GM21423 (cell line): ENCODE data around the gene KISS1R.

Source experiments
- ATAC-seq: cut with Tn5 transposase; IDR thresholded peaks from one replicate; pipeline ENCODE4 v1.9.1; 2021; ENCODE audit warnings: mild to moderate bottlenecking, moderate library complexity; ENCODE audit not compliant: unreplicated experiment

Gene KISS1R

DNA sequence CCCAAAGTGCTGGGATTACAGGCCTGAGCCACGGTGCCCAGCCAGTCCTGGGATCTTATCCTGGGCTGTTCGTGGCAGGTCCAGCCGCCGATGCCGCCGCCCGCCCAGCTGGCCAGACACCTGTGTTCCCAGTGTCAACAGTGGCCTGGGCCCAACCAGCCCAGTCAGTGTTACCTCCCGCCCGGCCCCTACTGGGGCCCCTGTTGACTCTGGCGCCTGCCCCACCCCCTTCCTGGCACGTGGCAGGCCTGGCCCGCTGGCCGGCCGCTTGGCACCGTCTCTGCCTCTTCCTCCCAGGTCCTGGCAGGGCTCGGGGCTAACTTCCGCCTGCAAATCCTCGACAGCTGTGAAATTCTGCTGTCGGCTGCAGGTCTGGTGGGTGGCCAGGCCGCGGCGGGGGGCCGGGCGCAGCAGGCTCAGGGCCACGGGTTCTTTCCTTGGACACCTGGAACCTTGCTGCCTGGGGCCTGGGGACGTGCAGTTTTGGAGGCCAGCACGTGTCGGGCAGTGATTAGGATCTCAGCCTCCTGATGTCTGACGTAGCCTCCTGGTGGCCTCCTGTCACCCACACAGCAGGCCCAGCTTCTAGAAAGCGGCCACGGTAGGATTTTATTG, 17.8 kb downstream of the KISS1R start:
- ATAC-seq = no peak

DNA sequence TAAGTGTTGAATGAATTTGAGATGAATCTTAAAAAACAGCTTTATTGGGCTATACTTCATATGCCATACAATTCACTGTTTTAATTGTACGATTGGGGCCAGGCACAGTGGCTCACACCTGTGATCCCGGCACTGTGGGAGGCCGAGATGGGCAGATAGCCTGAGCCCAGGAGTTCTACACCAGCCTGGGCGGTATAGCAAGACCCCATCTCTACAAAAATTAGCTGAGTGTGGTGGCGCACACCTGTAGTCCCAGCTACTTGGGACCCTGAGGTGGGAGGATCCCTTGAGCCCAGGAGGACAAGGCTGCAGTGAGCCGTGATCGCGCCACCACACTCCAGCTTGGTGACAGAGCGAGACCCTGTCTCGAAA, 19.0 kb downstream of the KISS1R start:
- no peak for ATAC-seq

DNA sequence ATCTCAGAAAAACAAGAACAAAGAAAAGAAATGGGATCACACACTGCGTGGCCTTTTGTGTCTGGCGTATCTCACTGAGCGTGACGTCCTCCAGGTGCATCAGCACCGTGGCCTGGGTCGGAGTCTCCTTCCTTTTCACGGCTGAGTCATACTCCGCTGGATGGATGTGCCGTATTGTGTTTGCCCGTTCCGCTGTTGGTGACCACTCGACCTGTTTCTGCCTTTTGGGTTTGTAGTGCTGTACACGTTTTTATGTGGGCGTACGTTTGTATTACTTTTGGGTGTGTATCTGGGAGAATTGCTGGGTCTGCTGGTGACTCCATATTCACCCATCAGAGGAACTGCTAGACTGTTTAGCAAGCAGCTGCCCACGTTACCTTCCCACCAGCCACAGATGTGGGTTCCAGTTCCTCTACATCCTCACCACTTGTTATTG, 20.1 kb downstream of the KISS1R start:
- no peak for ATAC-seq

DNA sequence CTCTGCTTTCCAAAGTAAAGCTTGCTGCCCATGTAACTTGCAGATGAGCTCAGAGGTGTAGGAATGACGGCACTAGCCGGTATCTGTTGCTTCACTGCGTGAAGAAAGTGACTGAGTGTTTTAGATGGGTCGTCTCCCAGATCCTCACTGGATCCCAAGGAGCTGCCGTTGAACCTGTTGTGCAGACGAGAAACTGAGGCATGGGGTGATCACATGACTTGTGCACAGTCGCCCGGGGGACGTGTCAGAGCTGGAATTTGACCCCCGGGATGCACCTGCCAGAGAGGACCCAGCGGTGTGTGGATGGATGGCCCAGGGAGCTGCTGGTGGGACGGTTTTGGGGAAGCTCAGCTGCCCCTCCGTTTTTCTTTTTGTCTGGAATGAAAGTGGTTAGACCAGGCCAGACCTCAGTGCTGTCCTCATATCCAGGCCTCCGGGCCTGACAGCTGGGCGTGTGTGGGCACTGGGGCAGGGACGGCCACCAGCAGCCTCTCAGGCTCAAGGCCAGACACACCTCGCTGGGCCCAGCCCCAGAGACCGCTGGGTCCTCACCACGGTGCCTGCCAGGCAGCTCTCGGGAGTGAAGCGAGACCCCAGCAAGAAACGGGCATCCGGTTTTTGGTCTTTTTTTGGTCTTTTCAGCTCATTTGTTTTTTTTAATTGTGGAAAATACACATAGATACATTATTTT, 21.2 kb downstream of the KISS1R start:
- ATAC-seq = no peak

DNA sequence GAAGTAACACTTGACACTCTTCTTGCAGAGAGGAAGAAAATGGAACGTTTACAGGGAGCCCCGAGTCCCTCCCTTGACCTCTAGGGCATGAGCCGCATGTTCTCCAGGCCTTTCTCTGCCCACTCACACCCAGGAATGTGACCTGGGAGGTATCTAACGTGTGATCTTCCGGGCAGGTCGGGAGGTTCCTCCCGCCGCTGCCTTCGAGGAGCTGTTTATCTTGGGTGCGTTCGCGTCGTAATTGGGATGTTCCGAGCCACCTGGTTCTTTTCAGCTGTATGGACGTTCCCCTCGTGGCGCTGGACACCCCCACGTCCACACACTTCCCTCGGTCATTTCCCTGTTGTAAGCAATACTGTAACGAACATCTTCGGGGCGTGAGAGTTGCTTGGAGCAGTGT, 22.3 kb downstream of the KISS1R start:
- no peak for ATAC-seq

DNA sequence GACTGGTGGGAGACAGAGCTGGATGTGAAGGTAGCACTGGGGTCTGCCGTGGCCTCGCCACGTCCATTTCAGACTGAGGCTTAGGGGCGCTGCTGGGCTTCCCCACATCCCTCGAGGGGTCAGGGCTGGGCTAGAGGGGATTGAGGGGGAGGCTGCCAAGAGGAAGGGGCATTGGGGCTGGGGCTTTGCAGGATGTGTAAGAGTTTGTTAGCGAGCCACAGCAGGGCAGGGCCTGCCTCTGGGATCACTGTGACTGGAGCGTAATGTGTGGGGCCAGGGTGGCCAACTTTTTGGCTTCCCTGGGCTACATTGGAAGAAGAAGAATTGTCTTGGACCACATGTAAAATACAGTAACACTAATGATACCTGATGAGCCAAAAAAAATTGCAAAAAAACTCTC, 22.8 kb downstream of the KISS1R start:
- ATAC-seq = no peak

DNA sequence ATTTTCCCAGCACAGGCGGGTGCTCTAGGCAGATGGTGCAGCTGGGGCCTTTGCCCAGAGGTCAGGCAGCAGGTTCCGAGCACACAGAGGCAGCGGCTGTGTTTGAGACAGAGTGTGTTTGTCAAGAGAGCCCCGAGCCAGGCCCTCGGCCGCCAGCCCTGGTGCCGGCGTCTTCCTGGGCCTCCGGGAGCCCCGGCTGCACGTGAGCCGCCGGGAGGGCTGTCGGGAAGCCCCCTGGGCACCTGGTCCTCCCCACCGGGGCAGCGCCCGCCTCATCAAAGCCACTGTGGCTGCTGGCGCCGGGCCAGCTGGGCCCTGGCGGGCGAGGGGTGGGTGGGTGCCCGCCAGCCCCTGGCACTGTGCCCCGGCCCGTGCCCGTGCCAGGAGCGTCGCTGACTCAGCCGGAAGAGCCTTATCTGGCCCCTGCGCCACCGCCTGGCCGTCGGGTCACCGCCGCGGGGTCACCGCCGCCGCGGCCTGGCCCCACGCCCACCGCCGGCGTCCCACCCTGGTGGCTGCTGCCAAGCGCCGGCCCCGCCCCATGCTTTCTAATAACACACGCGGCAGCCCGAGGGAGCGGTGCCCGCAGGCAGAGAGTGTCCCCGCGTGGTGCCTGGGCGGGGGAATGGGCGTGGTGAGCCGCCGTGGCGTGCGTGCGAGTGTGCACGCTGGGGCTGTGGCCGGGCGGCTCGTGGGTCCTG, 23.6 kb downstream of the KISS1R start:
- peak; percentile 49 for ATAC-seq

DNA sequence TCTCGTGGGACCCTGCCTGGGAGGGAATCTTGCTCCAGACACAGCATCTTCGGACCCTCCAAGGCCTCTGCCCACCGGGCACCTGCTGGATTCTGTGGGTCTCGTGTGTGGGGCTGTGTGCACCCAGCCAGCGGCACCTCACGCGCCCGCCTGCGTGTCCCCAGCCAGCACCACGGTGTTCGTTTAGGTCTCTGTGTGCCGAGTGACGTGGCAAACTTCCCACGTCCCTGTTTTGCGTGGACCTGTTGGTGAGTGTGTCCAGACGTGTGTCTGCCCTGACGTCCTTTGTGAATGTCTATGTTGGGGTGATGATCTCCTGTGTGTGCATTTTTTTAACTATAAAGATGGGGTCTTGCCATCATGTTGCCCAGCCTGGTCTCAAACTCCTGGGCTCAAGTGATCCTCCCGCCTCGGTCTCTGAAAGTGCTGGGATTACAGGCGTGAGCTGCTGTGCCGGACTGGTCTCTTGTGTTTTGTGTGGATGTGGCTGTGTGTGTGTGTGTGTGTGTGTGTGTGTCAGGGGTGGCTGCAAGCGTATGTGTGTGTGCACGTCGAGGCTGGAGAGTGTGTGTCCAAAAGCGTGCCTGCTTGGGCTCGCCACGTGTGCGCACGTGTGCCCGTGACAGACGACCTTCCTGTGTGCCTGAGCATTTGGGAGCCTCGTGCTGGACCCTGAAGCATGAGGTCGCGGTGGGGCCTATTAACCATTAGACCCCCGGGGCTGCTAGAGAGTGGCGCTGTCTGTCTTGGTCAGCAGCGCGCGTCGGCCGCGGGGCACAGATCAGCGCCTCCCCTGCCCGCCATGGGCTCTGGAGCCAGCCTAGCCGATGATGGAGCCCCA, 24.4 kb downstream of the KISS1R start:
- ATAC-seq = no peak

DNA sequence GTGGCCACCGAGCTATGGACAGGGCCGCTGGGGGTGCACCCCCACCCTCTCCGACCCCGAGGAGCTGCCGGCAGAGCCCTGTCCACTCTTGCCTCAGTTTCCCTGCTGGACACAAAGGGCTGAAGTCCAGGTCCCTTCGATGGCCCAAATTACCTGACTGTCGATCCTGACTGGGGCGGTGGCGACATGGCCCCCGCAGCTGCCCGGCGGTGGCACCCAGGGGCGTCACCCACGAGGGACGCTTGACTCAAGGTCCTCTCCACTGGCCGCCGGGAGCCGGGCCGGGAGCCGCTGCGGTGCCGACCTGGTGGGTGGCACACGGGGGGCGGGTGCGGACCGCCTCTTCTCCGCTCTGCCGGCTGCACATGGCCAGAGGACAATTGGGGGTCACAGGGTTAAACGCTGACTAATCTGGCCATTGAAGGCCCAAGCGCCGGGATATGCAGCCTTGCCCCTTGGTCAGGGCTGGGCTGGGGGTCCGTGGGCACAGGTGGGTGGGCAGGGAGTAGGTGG, 25.1 kb downstream of the KISS1R start:
- ATAC-seq = no peak

DNA sequence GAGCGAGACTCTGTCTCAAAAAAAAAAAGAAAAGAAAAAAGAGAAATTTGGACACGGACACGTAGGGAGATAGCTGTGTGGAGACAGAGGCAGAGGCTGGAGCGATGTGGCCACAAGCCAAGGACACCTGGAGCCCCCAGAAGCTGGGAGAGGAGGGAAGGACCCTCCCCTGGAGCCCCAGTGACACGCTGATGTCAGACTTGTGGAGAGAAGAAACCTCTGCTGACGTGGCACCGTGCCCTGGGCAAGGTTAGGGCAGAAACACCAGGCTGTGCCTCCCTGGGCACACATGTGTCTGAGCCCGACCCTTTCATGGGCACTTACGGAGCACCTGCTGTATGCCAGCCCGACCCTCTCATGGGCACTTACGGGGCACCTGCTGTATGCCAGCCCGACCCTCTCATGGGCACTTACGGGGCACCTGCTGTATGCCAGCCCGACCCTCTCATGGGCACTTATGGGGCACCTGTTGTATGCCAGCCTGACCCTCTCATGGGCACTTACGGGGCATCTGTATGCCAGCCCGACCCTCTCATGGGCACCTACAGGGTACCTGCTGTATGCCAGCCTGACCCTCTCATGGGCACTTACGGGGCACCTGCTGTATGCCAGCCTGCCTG, 26.5 kb downstream of the KISS1R start:
- ATAC-seq = no peak

DNA sequence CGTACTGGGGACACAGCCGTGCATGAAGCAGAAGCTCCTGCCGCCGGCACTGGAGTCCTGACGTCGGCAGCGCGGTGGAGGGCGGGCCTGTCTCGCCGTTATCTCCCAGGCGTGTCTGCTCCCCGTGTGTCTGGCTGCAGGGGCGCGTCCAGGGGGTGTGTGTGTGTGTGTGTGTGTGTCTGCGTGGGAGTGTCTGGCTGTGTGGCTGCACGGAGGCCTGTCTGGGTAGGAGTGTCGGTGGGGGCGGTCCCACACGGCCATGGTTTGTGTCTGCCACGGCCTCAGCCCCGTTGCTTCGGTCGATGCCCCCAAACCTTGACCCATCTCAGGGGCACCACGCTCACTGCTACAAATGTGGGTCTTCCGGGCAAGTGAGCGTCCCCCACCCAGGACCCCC, 27.0 kb downstream of the KISS1R start:
- ATAC-seq = no peak

DNA sequence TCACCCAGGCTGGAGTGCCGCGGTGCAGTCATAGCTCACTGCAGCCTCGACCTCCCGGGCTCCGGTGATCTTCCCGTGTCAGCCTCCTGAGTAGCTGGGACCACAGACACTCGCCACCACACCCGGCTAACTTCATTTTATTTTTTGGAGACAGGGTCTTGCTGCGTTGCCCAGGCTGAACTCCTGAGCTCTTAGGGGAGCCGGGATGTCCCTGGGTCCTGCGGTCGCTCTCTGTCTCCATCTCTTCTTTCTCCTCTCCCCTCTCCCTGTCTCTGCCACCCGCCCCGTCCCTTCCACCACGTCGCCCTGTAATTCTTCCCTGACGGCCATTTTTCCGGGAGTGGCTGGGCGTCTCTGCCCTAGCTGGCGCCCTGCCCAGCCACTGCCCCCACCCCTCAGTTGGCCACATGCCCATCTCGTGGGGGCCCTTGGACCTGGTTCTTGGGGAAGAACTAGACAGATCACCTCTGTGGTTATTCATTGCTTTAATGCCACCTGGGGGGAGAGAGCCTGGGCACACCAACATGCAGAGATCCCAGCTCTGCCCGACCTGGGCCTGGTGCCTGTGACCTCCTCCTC, 27.6 kb downstream of the KISS1R start:
- no peak for ATAC-seq

DNA sequence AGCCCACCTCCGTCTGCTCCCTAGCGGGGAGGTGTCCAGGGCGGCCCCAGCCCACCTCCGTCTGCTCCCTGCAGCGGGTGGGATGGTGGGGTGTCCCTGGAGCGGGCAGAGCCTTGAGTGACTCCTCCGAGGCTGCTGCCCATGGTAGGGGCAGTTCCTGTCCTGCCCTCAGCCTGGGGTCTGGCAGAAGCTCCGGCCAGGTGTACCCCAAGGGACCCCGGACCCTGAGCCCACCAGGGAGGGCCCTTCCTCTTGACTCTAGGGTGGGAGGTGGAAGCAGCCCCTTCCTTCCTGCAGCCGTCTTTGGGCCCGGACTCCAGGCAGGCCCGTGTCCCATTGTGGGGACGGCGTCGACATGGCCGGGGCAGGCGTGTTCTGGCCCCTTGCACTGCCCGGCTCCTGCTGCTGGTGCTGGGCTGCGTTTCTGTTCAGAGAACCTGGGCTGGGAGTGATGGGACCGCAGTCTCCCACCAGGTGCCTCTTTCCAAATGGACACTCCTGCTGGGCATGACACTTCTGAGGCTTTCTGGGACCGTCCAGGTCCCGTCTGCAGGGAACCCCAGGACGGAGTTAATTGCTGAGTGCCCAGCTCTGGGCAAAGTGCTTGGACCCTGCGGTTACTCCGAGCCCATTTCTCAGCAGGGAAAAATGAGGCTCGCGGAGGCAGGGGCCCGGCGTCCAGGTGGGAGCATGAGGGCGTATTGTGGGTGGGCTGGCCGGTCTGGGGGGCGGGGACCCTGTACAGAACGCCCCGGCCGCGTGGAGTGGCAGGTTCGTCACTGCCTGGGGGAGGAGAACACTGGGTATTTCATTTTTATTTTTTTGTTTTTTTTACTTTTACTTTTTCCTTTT, 28.5 kb downstream of the KISS1R start:
- no peak for ATAC-seq

DNA sequence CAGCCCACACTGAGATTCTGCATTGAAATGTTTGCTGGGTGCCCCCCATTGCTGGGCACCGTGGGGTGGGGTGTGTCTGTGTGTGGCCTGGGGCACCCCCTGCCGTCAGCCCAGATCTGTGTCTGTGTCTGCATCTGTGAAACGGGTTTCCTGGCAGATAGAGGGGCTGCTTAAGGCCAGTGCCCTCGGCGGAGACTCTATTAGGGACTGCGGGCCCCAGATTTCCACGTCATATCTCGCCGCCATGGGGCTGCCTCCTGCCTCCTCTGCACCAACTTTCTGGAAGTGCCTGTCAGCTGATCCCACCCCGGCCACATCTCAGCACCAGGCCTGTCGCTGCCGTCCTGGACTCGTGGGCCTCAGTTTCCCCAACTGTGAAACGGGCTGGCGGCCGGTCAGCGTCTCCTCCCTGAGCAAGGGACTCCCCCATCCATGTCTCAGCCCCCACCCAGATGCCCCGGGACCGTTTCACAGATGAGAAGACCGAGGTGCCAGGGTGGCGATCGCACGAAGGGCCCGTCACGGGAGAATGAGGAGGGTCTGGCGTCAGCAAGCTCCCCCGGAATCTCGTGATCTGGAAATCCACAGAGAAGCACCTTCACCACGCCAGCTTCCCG, 30.1 kb downstream of the KISS1R start:
- peak; percentile 15 for ATAC-seq

DNA sequence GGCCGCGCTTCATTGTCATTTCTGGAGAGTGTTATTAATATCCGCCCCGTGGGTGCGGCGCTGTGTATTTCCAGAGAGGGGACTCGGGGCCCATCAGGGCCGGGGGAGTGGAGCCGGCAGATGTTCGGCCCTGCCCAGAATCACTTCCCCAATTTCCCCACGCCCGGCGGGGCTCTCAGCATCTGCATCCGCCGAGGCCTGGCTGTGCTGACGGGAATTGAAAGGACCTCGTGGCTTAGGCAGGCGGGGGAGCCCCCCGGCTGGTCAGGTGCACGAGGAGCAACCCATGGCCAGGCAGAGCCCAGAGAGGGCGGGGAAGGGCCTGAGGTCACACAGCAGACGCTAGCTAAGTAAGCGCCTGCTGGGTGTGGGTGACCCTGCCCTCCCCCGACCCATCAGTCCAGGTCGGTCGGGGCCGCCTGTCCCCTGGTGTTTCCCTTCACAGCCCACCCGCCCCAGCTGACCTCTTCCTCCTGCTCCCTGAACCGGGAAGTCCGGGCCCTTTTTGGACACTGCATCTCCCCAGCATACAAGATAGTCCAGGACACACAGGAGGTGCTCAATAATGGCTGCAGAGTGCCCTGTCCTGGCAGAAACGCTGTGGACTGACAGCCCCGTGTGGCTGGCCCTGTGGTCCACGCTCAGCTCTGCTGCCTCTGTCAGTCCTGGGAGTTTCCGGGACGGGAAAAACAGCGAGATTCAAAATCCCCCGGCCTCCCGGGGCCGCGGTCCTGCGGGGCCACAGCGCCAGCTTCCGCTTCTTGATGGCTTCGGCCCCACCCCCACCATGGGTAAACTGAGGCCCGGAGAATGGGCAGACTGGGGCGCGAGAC, 30.8 kb downstream of the KISS1R start:
- ATAC-seq = peak; percentile 73

DNA sequence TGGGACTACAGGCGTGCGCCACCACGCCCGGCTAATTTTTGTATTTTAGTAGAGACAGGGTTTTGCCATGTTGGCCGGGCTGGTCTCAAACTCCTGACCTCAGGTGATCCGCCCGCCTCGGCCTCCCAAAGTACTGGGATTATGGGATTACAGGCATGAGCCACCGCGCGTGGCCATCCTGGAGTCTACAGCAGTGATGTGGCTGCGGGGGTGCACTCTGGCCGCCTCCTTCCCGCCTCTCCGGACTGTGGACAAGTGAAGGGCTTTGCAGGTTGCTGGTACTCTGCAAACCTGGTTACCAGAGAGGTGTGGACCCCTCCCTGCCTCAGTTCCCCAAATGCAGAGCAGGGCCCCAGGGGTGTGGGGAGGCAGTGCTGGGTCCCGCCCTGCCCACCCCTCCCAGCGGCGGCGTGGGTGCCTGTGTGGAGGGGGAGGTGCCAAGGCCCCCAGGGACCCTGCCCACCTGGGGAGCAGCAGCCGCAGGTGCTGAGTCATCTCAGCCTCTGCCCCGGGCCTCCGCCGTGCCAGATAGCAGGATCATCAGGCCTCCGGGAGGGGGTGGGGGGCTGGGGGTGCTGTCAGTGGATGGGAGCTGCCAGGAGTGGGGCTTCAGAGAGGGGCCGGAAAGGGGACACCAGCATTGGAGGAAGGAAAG, 31.8 kb downstream of the KISS1R start:
- ATAC-seq = no peak

DNA sequence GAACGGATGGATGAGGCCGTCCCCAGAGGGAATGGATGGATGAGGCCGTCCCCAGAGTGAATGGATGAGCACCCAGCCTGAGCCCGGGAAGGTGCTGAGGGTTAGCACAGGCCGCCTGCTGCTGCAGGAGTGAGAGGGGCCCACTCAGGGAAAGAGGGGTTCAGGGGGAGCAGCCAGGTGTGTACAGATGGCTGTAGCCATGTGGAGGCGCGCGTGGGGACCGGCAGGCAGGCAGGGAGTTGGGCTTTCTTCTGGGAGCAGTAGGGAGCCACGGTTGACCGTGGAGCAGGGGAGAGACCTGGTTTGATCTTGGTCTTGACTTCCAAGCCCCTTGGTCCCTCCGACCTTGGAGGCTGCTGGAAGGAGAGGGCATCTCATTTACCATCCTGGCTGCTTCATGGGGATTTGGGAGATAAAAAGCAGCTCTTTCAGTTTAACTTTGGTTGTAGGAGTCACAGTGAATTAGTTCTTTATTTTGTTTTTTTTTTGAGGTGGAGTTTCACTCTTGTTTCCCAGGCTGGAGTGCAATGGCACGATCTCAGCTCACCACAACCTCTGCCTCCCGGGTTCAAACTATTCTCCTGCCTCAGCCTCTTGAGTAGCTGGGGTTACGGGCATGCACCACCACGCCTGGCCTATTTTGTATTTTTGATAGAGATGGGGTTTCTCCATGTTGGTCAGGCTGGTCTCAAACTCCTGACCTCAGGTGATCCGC, 33.4 kb downstream of the KISS1R start:
- no peak for ATAC-seq
